Measurements from ENCODE around the gene PCDHGA1.

DNA sequence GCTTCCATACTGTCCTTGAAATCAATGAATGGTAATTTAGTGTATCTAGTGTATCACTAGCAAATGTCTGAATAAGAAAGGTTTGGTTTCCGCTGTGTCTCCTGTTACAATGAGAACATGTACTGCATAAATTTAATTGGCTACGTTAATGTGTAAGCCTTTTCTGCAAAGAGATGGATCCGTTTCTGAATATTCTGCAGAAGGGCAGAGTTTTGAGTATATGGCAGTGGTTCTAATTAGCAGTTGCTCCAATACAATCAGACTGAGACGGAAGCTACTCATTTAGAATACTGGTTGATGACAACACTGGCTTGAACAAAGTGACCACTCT is 154.0 kb downstream of the PCDHGA1 start:
- TF ChIP-seq, protein P1, sequence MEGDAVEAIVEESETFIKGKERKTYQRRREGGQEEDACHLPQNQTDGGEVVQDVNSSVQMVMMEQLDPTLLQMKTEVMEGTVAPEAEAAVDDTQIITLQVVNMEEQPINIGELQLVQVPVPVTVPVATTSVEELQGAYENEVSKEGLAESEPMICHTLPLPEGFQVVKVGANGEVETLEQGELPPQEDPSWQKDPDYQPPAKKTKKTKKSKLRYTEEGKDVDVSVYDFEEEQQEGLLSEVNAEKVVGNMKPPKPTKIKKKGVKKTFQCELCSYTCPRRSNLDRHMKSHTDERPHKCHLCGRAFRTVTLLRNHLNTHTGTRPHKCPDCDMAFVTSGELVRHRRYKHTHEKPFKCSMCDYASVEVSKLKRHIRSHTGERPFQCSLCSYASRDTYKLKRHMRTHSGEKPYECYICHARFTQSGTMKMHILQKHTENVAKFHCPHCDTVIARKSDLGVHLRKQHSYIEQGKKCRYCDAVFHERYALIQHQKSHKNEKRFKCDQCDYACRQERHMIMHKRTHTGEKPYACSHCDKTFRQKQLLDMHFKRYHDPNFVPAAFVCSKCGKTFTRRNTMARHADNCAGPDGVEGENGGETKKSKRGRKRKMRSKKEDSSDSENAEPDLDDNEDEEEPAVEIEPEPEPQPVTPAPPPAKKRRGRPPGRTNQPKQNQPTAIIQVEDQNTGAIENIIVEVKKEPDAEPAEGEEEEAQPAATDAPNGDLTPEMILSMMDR (IDR thresholded peaks at IDR 0.05; ENCODE audit: poor library complexity), result no peak
- TF ChIP-seq EZH2phosphoT487 (IDR thresholded peaks at IDR 0.05; ENCODE audit: low read depth, severe bottlenecking, unreplicated experiment) (no peak), EZH2 (IDR thresholded peaks at IDR 0.05; ENCODE audit: borderline replicate concordance) (no peak)

Data from hepatocyte (in vitro differentiated cells).